GM06990 (cell line): ENCODE data around the gene ATMIN.

Source experiments
- DNase-seq: peaks from one replicate; pipeline ENCODE4 v3.0.0-alpha.2; 2011; ENCODE audit not compliant: insufficient read length; ENCODE audit errors: extremely low read depth
- H3K27me3 ChIP-seq: replicated peaks from 2 replicates; pipeline ENCODE4 v1.6.0; 2011; ENCODE audit warnings: low read length; ENCODE audit not compliant: control insufficient read depth, insufficient read depth
- H3K36me3 ChIP-seq: 2 replicates; pipeline ENCODE4 v1.5.1; 2011; ENCODE audit warnings: low read length; ENCODE audit not compliant: control insufficient read depth, insufficient read depth
- H3K4me3 ChIP-seq: replicated peaks from 2 replicates; pipeline ENCODE4 v1.5.1; 2011; ENCODE audit warnings: low read depth, mild to moderate bottlenecking, control low read depth, low read length
- TF ChIP-seq, protein P1 (sequence below): IDR thresholded peaks from 2 replicates; pipeline ENCODE4 v1.5.1; 2011; ENCODE audit warnings: low read length, control low read depth, mild to moderate bottlenecking, inconsistent platforms; ENCODE audit not compliant: insufficient read depth, poor library complexity, severe bottlenecking

The ATMIN gene

DNA sequence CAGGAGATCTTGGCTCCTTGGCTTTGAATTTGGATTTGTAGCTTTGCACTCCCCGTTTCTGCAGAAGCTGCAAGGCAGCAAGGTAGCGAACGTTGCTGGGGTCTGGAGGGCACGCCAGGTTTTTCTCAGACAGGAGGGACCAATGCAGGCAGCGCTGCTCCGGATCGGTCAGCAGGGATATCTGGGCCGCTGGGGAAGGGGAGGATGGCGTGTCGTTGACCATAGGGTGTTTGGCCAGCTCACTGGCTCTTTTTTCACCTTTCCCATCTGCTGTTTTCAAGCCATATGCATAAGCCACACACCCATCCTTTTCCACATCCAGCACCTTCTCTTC lies 25.6 kb downstream of the ATMIN start:
- no peaks in the 10 kb centered on the region for H3K36me3 ChIP-seq
- TF ChIP-seq, protein P1, sequence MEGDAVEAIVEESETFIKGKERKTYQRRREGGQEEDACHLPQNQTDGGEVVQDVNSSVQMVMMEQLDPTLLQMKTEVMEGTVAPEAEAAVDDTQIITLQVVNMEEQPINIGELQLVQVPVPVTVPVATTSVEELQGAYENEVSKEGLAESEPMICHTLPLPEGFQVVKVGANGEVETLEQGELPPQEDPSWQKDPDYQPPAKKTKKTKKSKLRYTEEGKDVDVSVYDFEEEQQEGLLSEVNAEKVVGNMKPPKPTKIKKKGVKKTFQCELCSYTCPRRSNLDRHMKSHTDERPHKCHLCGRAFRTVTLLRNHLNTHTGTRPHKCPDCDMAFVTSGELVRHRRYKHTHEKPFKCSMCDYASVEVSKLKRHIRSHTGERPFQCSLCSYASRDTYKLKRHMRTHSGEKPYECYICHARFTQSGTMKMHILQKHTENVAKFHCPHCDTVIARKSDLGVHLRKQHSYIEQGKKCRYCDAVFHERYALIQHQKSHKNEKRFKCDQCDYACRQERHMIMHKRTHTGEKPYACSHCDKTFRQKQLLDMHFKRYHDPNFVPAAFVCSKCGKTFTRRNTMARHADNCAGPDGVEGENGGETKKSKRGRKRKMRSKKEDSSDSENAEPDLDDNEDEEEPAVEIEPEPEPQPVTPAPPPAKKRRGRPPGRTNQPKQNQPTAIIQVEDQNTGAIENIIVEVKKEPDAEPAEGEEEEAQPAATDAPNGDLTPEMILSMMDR, result no peak
- DNase-seq, result no peak
- H3K4me3 ChIP-seq, result no peak overlapping the region
- H3K27me3 ChIP-seq, result no peaks in the 10 kb centered on the region

DNA sequence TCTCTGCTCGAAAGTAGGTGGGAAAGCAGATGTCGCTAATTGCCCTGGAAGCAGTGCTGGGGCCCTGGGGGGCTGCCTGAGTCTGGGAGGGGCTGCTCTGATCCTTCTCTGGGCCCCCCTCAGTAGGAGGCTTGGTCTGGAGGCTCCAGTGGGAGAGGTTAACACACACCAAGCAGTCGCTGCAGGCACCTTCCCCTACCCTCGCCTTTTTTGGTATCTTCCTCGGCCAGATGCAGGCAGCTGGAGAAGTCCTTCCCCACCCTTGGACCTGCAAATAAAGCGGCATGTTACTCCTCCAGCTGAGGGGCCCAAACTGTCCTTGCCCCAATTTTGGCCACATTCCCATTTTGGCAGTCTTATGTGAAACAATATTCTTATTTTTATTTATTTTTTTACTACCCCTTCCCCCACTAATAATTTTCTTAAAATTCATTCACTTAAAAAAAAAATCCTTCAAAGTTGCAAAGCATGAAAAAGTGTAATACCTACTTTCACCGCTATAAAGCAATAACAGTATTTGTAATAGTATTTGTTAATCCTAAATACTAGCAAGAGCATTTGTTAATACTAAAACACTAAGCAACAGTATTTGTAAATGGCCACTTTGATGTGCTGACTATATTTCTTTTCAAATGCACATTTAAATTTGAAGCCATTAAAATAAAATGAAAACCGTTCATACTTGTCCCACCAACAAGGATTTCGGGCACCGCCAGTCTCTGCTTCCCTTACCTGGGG lies 26.4 kb downstream of the ATMIN start:
- H3K4me3 ChIP-seq, result no peak overlapping the region
- H3K27me3 ChIP-seq, result no peaks in the 10 kb centered on the region
- TF ChIP-seq, protein P1, result peak; percentile 1
- no peak for DNase-seq
- H3K36me3 ChIP-seq, result no peaks in the 10 kb centered on the region

DNA sequence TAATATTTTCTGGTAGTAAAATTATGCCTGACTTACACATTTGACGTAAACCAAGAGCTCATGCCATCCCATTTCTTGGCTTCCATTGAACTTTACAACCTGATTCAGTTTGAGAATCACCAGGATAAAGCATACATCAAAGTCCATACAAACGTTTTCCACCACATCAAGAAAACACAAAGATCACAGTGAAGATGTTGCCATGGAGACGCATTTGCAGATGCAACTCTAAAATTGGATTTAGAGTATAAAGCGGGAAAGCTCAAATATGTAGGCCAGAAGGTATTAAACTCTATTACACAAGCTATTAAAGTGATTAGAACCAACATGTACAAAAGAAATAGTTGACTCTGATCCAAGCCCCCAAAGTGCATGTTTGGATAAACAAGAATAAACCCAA lies 31.0 kb downstream of the ATMIN start:
- TF ChIP-seq, protein P1, result no peak
- no peak for DNase-seq
- Histone ChIP-seq H3K36me3 (no peaks in the 10 kb centered on the region), H3K27me3 (no peaks in the 10 kb centered on the region), H3K4me3 (no peak overlapping the region)

DNA sequence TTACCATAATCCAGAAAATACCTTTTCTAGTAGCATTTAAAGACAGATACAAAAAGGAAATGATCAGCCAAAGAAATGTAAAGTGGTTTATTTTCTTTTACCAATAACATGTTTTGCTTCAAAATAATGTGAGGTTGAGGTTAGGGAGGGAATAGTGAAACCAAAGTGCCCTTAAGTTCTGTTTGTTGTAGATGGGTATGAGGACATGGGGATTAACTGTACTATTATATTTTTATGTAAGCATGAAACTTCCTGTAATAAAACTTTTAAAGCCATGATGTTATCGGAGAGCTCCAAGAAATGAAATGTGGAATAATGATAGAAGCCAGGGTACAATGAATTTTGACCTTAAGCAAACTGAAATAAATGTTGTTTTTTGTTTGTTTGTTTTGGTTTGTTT lies 31.5 kb downstream of the ATMIN start:
- no peak overlapping the region for H3K4me3 ChIP-seq
- H3K27me3 ChIP-seq, result no peaks in the 10 kb centered on the region
- no peaks in the 10 kb centered on the region for H3K36me3 ChIP-seq
- no peak for DNase-seq
- TF ChIP-seq, protein P1, result no peak

DNA sequence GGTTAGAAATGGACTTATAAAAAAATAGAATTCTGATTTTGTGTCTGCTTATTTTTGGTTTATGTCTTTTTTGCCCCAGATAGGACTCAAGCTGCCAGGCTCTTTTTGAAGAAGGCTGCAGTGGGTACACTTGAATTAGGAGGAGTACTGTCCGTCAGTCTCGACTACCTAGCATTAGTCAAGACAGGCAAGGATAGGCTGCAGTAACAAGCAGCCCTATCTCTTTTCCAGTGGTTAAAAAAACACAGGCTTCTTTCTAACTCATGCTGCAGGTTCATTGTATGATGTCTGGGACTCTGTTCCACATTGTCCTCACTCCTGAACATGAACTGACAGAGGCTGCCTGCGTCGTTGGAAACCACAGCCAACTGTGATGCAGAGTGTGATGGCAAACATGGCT lies 33.4 kb downstream of the ATMIN start:
- TF ChIP-seq, protein P1, result no peak
- DNase-seq, result no peak
- H3K36me3 ChIP-seq, result no peaks in the 10 kb centered on the region
- no peaks in the 10 kb centered on the region for H3K27me3 ChIP-seq
- no peak overlapping the region for H3K4me3 ChIP-seq

DNA sequence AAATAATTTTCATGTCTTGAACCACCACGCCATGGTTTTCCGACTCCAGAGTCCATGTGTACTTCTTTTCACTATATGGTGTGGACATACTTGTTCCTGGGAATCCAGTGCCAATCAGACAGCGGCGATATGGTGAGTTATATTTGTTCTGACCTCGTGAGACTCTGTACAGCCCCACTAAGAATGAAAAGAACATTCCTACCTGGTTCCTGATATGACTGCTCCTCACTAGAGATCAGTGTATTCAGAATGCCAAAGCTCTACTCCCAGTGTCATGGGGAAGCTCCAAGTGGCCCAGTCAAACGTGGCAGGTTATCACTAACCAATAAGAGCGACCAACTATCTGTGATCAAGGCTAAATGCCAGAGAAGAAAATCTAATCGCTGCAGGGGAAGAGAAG lies 35.3 kb downstream of the ATMIN start:
- Histone ChIP-seq H3K36me3 (no peaks in the 10 kb centered on the region), H3K4me3 (no peak overlapping the region), H3K27me3 (no peaks in the 10 kb centered on the region)
- DNase-seq, result no peak
- TF ChIP-seq, protein P1, result no peak
